IMR-90 (cell line): Measurements from ENCODE around the gene ACSBG1. TPM values are rescaled to one million over a fixed set of nuclear protein-coding genes. Genes with fewer than 3 reads are reported as not detected.

Source experiments
- ATAC-seq: fragments of 200-7000 bp; cut with Tn5 transposase; 2 replicates; pipeline ENCODE4 v1.9.1; 2020; ENCODE audit warnings: low read depth, mild to moderate bottlenecking, moderate library complexity
- BruUV-seq: library from RNA; stranded (reverse); fragments of 400-500 nt; replicated peaks from 2 replicates; lab custom pipeline; 2021; lab: Mats Ljungman, UMichigan
- CTCF ChIA-PET: fragments of 300-600 bp; formaldehyde crosslinking; extraction: SDS; loops from one replicate; lab custom pipeline; 2021; ENCODE audit warnings: antibody characterized with exemption; lab: Yijun Ruan, JAX
- POLR2A ChIA-PET: fragments of 300-600 bp; sonication (Branson Sonifier 250); formaldehyde crosslinking; loops from one replicate; lab custom pipeline; 2022; ENCODE audit warnings: antibody characterized with exemption; ENCODE audit not compliant: unreplicated experiment; lab: Charles Lee
- DNase-seq: peaks from one replicate; pipeline ENCODE4 v3.0.0; 2013
- H2AFZ ChIP-seq: replicated peaks from 2 replicates; pipeline ENCODE3; 2013; ENCODE audit warnings: low read length, mild to moderate bottlenecking; ENCODE audit not compliant: poor library complexity
- H2AK5ac ChIP-seq: 2 replicates; pipeline ENCODE4 v1.6.1; 2013; ENCODE audit warnings: low read depth, low read length, inconsistent platforms
- H2AK9ac ChIP-seq: replicated peaks from 2 replicates; pipeline ENCODE3; 2013; ENCODE audit warnings: mild to moderate bottlenecking, low read depth, low read length, moderate library complexity; ENCODE audit not compliant: poor library complexity
- H2BK120ac ChIP-seq: 2 replicates; pipeline ENCODE4 v1.6.1; 2013; ENCODE audit warnings: low read depth, low read length, inconsistent platforms
- H2BK15ac ChIP-seq: 3 replicates; pipeline ENCODE4 v1.6.1; 2013; ENCODE audit warnings: low read depth, low read length, inconsistent platforms
- H2BK20ac ChIP-seq: 2 replicates; pipeline ENCODE4 v1.6.1; 2013; ENCODE audit warnings: low read depth, mild to moderate bottlenecking, inconsistent platforms, low read length, moderate library complexity
- H2BK5ac ChIP-seq: 2 replicates; pipeline ENCODE4 v1.6.1; 2013; ENCODE audit warnings: mild to moderate bottlenecking, low read depth, low read length, inconsistent platforms; ENCODE audit not compliant: poor library complexity, severe bottlenecking
- H3K14ac ChIP-seq: replicated peaks from 2 replicates; pipeline ENCODE4 v1.6.1; 2013; ENCODE audit warnings: low read depth, low read length, inconsistent platforms
- H3K18ac ChIP-seq: 2 replicates; pipeline ENCODE4 v1.6.1; 2013; ENCODE audit warnings: low read depth, low read length, control low read depth
- H3K23ac ChIP-seq: 2 replicates; pipeline ENCODE4 v1.6.1; 2013; ENCODE audit warnings: low read depth, low read length, inconsistent platforms
- H3K27ac ChIP-seq: 2 replicates; pipeline ENCODE4 v1.5.1; 2013; ENCODE audit warnings: mild to moderate bottlenecking, control low read depth, low read length; ENCODE audit not compliant: insufficient read depth
- H3K27me3 ChIP-seq: 2 replicates; pipeline ENCODE4 v1.6.1; 2013; ENCODE audit warnings: low read length; ENCODE audit not compliant: control insufficient read depth, insufficient read depth
- H3K36me3 ChIP-seq: 2 replicates; pipeline ENCODE4 v1.6.1; 2013; ENCODE audit warnings: low read length, mixed read lengths; ENCODE audit not compliant: control insufficient read depth, insufficient read depth
- H3K4ac ChIP-seq: 2 replicates; pipeline ENCODE4 v1.6.1; 2013; ENCODE audit warnings: low read depth, low read length, inconsistent platforms
- H3K4me1 ChIP-seq: 2 replicates; pipeline ENCODE4 v1.6.1; 2013; ENCODE audit warnings: low read length, mixed read lengths; ENCODE audit not compliant: control insufficient read depth, insufficient read depth
- H3K4me2 ChIP-seq: 2 replicates; pipeline ENCODE4 v1.6.1; 2013; ENCODE audit warnings: low read depth, mild to moderate bottlenecking, control low read depth, low read length, moderate library complexity
- H3K4me3 ChIP-seq: 2 replicates; pipeline ENCODE4 v1.5.1; 2013; ENCODE audit warnings: low read depth, mild to moderate bottlenecking, control low read depth, low read length, moderate library complexity; ENCODE audit not compliant: insufficient read depth
- H3K56ac ChIP-seq: 2 replicates; pipeline ENCODE4 v1.6.1; 2013; ENCODE audit warnings: low read length, inconsistent platforms; ENCODE audit not compliant: insufficient read depth; ENCODE audit errors: extremely low read depth
- H3K79me1 ChIP-seq, 2 experiments: 2 replicates each; pipeline ENCODE4 v1.6.1; 2013; ENCODE audit warnings: low read length in 2 of 2, inconsistent platforms in 1 of 2, low read depth in 1 of 2
- H3K9ac ChIP-seq: 2 replicates; pipeline ENCODE4 v1.6.1; 2013; ENCODE audit warnings: low read depth, low read length, control low read depth
- H3K9me1 ChIP-seq: 2 replicates; pipeline ENCODE4 v1.6.1; 2013; ENCODE audit warnings: low read length, inconsistent platforms; ENCODE audit not compliant: insufficient read depth
- H3K9me3 ChIP-seq: 2 replicates; pipeline ENCODE4 v1.6.1; 2013; ENCODE audit warnings: low read length; ENCODE audit not compliant: control insufficient read depth, insufficient read depth
- H4K20me1 ChIP-seq: 2 replicates; pipeline ENCODE4 v1.6.1; 2013; ENCODE audit warnings: low read length, inconsistent platforms; ENCODE audit not compliant: insufficient read depth
- H4K5ac ChIP-seq: 2 replicates; pipeline ENCODE4 v1.6.1; 2013; ENCODE audit warnings: mild to moderate bottlenecking, low read depth, low read length, control low read depth
- H4K8ac ChIP-seq, 2 experiments: 2 replicates each; pipeline ENCODE4 v1.6.1; 2013; ENCODE audit warnings: low read depth in 2 of 2, low read length in 2 of 2, control low read depth in 1 of 2, inconsistent platforms in 1 of 2
- H4K91ac ChIP-seq: 2 replicates; pipeline ENCODE4 v1.6.1; 2013; ENCODE audit warnings: low read depth, low read length, inconsistent platforms; ENCODE audit not compliant: insufficient read depth
- BHLHE40 ChIP-seq: fragments of 150-350 bp; IDR thresholded peaks from 2 replicates; pipeline ENCODE4 v1.6.1; 2016; ENCODE audit warnings: mild to moderate bottlenecking, low read depth, low read length
- CEBPB ChIP-seq: IDR thresholded peaks from 2 replicates; pipeline ENCODE4 v1.6.1; 2012; ENCODE audit warnings: low read depth, low read length, improper control_type of control experiment
- CHD1 ChIP-seq: IDR thresholded peaks from 2 replicates; pipeline ENCODE4 v1.6.1; 2012; ENCODE audit warnings: low read depth, low read length, improper control_type of control experiment
- CTCF ChIP-seq: conservative IDR thresholded peaks from 2 replicates; pipeline ENCODE4 v1.5.1; 2012; ENCODE audit warnings: mild to moderate bottlenecking, low read depth, low read length, improper control_type of control experiment
- ELK1 ChIP-seq: fragments of 150-350 bp; IDR thresholded peaks from 2 replicates; pipeline ENCODE4 v1.6.1; 2016; ENCODE audit warnings: low read depth, mild to moderate bottlenecking, low read length, moderate library complexity, borderline replicate concordance
- MAZ ChIP-seq: IDR thresholded peaks from 2 replicates; pipeline ENCODE4 v1.6.1; 2012; ENCODE audit warnings: low read depth, mild to moderate bottlenecking, low read length, improper control_type of control experiment, moderate library complexity, borderline replicate concordance
- MXI1 ChIP-seq: IDR thresholded peaks from 2 replicates; pipeline ENCODE4 v1.6.1; 2012; ENCODE audit warnings: low read depth, mild to moderate bottlenecking, low read length, moderate library complexity, borderline replicate concordance
- NFE2L2 ChIP-seq: fragments of 150-350 bp; IDR thresholded peaks from 2 replicates; pipeline ENCODE4 v1.6.1; 2016; ENCODE audit warnings: low read depth, mild to moderate bottlenecking, low read length
- POLR2A ChIP-seq: IDR thresholded peaks from 2 replicates; pipeline ENCODE4 v1.6.1; 2012; ENCODE audit warnings: mild to moderate bottlenecking, low read depth, low read length
- RAD21 ChIP-seq: IDR thresholded peaks from 2 replicates; pipeline ENCODE4 v1.6.1; 2012; ENCODE audit warnings: low read length, improper control_type of control experiment
- RCOR1 ChIP-seq: IDR thresholded peaks from 2 replicates; pipeline ENCODE4 v1.6.1; 2012; ENCODE audit warnings: mild to moderate bottlenecking, low read length, improper control_type of control experiment; ENCODE audit not compliant: insufficient replicate concordance
- SMC3 ChIP-seq: fragments of 150-350 bp; IDR thresholded peaks from 2 replicates; pipeline ENCODE4 v1.6.1; 2016; ENCODE audit warnings: low read depth, mild to moderate bottlenecking, antibody characterized with exemption, low read length, moderate library complexity
- USF2 ChIP-seq: fragments of 150-350 bp; IDR thresholded peaks from 2 replicates; pipeline ENCODE4 v1.6.1; 2017; ENCODE audit warnings: mild to moderate bottlenecking, antibody characterized with exemption, low read length, low read depth
- WGBS, 2 experiments: methylation state at CpG; one replicate each; pipeline versions ENCODE4 v1.1.5 to v1.1.7; 2013; ENCODE audit warnings: missing lambda C conversion rate in 2 of 2; ENCODE audit not compliant: insufficient read length in 1 of 2; ENCODE audit errors: extremely low coverage in 2 of 2; 5-methylcytosine and 5-hydroxymethylcytosine counted together
- dilution Hi-C: fragments of 300-500 bp; cut with HindIII; formaldehyde crosslinking; loops from one replicate; pipeline ENCODE4 v1.14.3; 2018; ENCODE audit warnings: low sequenced_read_pairs; ENCODE audit not compliant: unreplicated experiment
- in situ Hi-C: fragments of 300-500 bp; cut with MboI; formaldehyde crosslinking; loops from 3 replicates; pipeline ENCODE4 v1.14.3; 2019; ENCODE audit warnings: low sequenced_read_pairs, inconsistent platforms, mixed read lengths
- intact Hi-C: fragments of 100-400 bp; cut with micrococcal nuclease; formaldehyde crosslinking; loops from 2 replicates; pipeline ENCODE4 v1.10.0; 2022
- polyA plus RNA-seq, 3 experiments: library from polyadenylated mRNA; depleted of rRNA; stranded (reverse); fragments of >200 nt; gene quantifications; 2 replicates each; pipeline ENCODE4 v1.2.3, GENCODE V29; 2012; ENCODE audit warnings: low replicate concordance in 1 of 3
- total RNA-seq: library from RNA; depleted of rRNA; stranded (reverse); fragments of >200 nt; gene quantifications from 2 replicates; pipeline ENCODE4 v1.2.3, GENCODE V29; 2012

ACSBG1 gene
- total and polyA plus RNA-seq, 2 of the 4 experiments (the other 2 are of a cell fraction) = 0.02 TPM; not detected in 1

- Histone ChIP-seq H4K20me1 (no peaks in the 10 kb centered on the region), H3K4me3 (no peak overlapping the region), H3K27me3 (peaks cover 25% of the 10 kb centered on the region), H2BK20ac (no peak overlapping the region), H3K14ac (no peak overlapping the region), H3K27ac (no peak overlapping the region), H3K9ac (no peak overlapping the region), H2BK120ac (no peak overlapping the region), H3K36me3 (no peaks in the 10 kb centered on the region), H2AK5ac (no peak overlapping the region), H3K9me1 (no peaks in the 10 kb centered on the region), H2AK9ac (no peak overlapping the region), H4K91ac (no peak overlapping the region), H3K56ac (no peak overlapping the region), H3K4me2 (no peak overlapping the region), H3K23ac (no peak overlapping the region), H2BK5ac (no peak overlapping the region), H3K79me1 (no peaks in the 10 kb centered on the region), H3K4ac (no peak overlapping the region), H3K18ac (no peak overlapping the region), H3K4me1 (no peaks in the 10 kb centered on the region; the same call in 1 of the 2 replicates), H4K8ac (no peak overlapping the region), H3K9me3 (no peaks in the 10 kb centered on the region), H2BK15ac (no peak overlapping the region), H4K5ac (no peak overlapping the region), H2AFZ (peak overlapping the region; percentile 79)
- ChIA-PET CTCF (no interaction called here), POLR2A (no interaction called here)
- WGBS, 2 experiments = 88% methylated on average over 4 of the region's 10 CpGs; no CpG with 5 or more reads in 1 of the 2 experiments
- dilution Hi-C loops = no loop called here
- intact Hi-C loops = no loop called here
- BruUV-seq = no TSS peak
- DNase-seq (no peak), ATAC-seq (no peak)
- in situ Hi-C loops = no loop called here
- TF ChIP-seq NFE2L2 (no peak), CEBPB (no peak), ELK1 (no peak), MAZ (no peak), POLR2A (no peak), USF2 (no peak), RCOR1 (no peak), RAD21 (no peak), MXI1 (no peak), BHLHE40 (no peak), CTCF (no peak), CHD1 (no peak), SMC3 (no peak)
Measured at GRCh38 chr15:78205856-78206255, 28.5 kb downstream of the ACSBG1 start.
